Left renal pelvis (tissue), 4 donors: Measurements from ENCODE around the gene SRRT. TPM values are rescaled to one million over a fixed set of nuclear protein-coding genes. Genes with fewer than 3 reads are reported as not detected.

Experiments used
- DNase-seq, 4 donors: peaks; one replicate each; pipeline ENCODE4 v3.0.0-alpha.2; 2013; ENCODE audit warnings: low read depth in 4 of 4, low spot score in 3 of 4
- polyA plus RNA-seq, 4 donors: library from polyadenylated mRNA; unstranded; fragments of 120-200 nt; gene quantifications; one replicate each; pipeline ENCODE4 v1.2.1, GENCODE V29; 2013; ENCODE audit not compliant: insufficient read length in 4 of 4

The SRRT gene
- polyA plus RNA-seq, result 100 to 1,000 TPM; 132 to 208 (median 160) TPM

GRCh38 chr7:100874577-100875355 is at the start of gene SRRT:
SRRT (plus strand) TSS chr7:100875103; CDS start chr7:100875591, 488 bp downstream.
- DNase-seq, result peak; percentile 95 to 97 (median 96)

DNA sequence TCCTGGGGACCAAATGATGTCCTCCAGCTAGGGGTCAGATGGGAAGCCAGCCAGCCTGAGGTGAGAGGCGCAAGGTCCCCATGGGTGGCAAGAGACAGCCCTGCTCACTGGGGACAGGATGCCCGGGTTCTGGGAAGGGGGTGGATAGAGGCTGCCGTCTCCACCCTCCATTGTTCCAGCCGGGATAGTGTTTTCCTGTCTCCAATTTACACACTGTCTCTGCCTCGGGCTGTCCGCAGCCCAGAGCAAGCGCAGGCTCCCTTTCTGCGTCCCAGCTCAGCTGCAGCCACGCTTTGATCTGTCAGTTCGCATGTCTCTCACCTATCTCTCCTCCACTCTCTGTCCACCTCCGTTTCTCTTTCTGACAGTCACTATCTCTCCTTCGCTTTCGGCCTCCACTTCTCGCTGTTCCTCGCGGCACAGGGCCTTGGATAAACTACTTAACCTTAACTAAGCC is 49.7 kb upstream of the SRRT start:
- no peak for DNase-seq

- DNase-seq, result peak in 1 of 4 donors; percentile 12
Observed at GRCh38 chr7:100825751-100826513, 49.0 kb upstream of the SRRT start.

- peak in 1 of 4 donors; percentile 12 for DNase-seq
Observed at GRCh38 chr7:100826514-100827329, 48.2 kb upstream of the SRRT start.

DNA sequence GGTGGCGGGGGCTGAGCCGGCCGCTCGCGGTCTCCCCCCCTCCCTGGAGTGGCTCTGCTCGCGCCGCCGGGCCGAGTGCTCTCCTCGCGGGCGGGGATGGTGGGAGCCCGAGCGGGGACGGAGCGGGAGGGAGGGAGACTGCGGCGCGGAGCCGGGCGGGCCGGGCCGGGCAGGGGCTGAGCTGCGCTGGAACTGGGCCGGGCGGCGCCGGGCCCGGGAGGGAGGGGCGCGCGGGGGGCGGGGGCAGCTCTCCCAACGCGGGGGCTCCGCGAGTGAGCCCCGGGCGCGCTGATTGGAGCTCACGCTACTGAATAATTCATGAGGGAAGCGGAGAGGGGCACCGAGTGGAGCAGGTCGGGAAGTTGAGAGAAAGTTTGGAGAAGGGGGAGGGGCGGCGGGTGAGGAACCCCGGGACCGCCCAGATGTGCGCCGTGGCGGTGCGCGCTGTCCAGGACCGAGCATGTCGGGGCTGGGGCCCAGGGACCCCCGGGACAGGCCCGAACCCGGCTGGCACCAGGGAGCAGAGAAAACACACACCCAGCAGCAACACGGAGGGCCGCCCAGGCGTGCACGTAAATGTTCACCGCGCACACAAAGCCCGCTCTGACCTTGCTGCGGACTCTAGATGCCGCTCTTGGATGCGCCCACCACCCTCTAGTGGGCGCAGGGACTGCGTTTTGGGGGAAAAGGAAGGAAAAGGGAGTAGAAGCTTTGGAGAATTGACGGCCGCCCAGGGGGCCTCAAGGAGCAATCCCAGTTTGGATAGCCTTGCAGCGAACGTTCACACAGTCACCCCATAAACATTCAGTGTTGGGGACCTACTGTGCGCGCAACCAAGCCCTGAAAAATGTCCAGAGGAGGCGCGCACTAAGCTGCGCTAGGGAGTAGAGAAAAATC is 47.3 kb upstream of the SRRT start, which contains the start of gene EPHB4:
Gene EPHB4, minus strand, starts transcription at position 194 of the 897 bp plus-strand sequence. CDS start 493 bp downstream, outside the sequence.
- peak; percentile 80 to 88 (median 82) for DNase-seq

DNA sequence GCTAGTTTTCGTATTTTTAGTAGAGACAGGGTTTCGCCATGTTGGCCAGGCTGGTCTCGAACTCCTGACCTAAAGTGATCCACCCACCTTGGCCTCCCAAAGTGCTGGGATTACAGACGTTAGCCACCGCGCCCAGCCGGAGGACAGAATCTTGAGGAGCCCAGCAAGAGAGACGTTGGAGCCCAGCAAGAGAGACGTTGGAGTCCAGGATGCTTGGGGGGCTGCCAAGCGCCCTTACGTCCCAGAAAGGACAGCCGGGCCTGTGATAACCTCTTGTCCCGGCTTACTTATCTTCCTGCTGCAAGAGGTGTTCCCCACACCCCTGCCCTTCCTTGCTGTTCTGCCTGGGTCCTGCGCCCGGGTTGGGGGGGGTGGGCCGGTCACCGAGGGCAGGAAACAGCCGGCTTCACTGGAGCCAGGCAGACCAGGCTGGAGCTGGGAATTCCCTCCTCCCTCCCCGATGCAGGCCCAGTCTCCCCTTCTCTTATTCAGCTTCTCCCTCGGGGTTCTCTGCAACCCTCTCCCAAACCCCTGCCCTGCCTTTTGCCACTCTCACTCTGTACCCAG is 45.7 kb upstream of the SRRT start:
- peak in 1 of 4 donors; percentile 29 for DNase-seq

DNA sequence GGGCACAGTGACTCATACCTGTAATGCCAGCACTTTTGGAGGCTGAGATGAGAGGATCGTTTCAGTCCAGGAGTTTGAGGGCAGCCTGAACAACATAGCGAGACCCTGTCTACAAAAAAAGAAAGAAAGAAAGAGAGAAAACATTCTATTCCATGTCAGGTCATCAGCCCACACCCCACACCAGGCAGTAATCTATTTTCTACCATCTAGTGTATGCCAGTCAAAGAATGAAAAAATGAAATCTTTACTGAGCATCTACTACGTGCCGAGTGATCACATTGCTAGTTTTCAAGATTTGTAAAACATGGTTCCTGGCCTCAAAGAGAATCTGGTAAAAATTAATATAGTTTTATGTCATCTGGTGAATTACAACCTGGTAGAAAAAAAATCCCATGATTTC is 44.5 kb upstream of the SRRT start:
- no peak for DNase-seq

DNA sequence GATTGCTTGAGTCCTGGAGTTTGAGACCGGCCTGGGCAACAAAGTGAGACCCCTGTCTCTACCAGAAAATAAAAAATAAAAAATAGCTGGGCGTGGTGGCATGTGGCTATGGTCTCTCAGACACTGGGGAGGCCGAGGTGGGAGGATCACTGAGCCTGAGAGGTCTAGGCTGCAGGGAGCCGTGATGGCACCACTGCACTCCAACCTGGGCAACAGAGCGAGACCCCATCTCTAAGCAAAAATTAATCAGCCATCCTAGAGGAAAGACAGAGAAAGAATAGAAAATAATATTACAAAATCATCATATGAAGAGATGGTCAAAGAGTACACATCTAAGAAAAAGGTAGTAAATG is 42.6 kb upstream of the SRRT start:
- no peak for DNase-seq

DNA sequence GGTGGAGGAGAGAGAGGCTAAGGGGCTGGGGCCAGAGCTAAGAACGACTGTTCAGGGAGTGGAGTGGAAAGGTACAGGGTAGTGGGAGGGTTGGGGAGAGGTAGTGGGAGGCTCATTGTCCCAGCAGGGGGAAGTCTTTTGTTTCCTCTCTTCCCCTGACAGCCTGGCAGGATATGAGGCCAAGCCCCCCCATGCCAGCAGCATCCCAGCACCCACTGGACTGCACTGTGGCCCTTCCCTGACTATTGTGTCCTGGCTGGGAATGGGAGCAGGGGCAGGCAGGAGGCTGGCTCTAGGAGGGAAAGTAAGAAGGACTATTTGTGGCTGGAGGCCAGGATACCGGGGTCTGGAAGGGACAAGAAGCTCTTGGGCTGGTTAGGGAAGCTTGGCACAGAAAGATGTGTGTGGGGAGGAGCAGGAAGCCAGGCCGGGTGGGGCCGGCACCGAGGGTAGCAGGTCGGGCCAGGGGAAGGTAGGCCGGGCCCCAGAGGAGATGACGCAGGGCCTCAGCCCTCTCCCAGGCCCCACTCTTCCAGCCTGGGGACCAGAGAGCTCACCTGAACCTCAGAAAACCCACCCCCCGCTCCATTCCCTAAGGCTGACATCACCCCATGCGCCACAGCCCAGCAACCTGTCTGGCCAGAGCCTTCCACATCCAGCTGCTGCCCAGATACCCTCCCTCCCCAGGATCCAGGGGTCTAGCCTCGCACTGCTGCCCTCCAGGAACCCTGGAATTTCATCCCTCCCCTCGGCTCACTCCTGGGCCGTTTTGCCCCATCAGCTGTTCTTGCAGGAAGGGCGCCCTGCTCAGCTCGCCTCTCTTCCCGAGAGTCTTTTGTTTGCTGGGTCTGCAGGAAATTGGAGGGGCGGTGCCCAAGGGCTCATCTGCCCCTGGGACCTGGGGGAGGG is 38.7 kb upstream of the SRRT start:
- peak in 2 of 4 donors; percentile 48 to 62 for DNase-seq

- DNase-seq, result peak in 1 of 4 donors; percentile 8
Observed at GRCh38 chr7:100836812-100837098, 38.1 kb upstream of the SRRT start.

DNA sequence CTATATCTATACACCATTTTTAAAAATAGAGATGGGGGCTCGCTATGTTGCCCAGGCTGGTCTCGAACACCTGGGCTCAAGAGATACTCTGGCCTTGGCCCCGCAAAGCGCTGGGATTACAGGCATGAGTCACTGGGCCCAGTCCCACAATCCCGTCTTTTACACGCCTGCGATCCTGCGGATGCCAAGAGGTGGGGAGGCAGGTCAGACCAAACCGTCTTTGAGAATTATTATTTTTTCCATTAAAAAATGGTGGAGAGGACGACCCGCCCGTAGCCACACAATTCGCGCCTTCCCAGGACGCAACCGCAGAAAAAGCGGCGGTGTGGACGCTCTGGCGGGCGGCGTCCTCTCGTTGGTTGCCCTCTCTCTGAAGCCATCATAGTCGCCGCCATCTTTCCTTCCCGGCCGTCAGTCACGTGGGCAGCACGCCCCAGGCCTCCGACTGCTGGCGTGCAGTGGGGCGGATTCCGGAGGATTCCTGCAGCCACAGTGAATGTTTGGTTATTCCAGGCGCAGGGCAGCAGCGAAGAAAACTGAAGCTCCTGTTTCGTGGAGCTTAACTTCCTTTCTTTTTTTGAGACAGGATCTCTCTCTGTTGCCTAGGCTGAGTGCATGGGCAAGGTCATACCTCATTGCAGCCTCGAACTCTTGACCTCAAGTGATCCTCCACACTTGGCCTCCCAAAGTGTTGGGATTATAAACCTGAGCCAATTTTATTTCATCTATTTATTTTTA is 37.6 kb upstream of the SRRT start:
- peak; percentile 80 to 89 (median 84) for DNase-seq

GRCh38 chr7:100839361-100839760 is 35.5 kb upstream of the SRRT start:
- no peak for DNase-seq

DNA sequence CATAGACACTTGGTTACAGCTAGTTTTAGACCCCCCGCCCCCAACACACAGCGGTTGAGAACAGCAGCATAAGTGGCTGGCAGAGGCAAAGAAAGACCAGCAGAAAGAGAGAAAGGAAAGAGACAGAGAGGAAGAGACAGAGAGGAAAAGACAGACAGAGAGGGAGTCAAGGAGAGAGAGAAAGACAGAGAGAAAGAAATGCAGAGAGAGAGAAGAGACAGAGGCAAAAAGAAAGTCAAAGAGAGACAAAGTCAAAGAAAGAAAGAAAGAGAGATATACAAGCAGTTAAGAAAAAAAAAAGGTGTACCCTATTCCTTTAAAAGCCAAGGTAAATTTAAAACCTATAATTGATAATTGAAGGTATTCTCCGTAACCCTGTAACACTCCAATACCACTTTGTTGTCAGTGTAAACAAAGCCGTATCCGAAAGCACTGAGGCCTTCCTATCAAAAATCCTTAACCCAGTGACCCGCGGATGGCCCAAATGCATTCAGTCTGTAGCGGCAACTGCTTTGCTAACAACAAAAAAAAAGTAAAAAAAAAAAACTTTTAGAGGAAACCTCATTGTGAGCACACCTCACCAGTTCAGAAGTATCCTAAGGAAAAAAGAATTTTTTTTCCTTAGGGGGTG is 34.3 kb upstream of the SRRT start:
- no peak for DNase-seq

DNA sequence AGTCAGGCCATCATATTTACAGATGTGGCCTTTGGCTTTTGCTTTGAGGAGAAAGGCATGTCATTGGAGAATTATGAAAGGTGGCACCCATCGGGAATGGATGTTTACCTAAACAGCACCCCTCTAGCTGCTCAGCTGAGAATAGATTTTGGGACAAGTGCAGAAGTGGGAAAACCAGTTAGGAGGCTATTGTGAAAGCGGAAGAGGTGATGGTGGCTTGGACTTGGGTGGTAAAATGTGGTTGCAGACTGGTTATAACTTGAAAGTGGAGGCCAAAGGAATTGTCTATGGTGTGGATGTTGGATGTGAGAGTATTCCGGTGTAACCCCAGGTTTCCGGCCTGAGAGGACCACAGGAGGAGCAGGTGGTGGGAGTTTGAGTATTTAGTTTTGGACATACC is 27.5 kb upstream of the SRRT start:
- no peak for DNase-seq

- DNase-seq, result peak in 1 of 4 donors; percentile 73
Observed at GRCh38 chr7:100852048-100852872, 22.6 kb upstream of the SRRT start, which contains the start of gene SLC12A9. SLC12A9 (plus strand) TSS chr7:100852713; CDS start chr7:100854198, 1,485 bp downstream.

DNA sequence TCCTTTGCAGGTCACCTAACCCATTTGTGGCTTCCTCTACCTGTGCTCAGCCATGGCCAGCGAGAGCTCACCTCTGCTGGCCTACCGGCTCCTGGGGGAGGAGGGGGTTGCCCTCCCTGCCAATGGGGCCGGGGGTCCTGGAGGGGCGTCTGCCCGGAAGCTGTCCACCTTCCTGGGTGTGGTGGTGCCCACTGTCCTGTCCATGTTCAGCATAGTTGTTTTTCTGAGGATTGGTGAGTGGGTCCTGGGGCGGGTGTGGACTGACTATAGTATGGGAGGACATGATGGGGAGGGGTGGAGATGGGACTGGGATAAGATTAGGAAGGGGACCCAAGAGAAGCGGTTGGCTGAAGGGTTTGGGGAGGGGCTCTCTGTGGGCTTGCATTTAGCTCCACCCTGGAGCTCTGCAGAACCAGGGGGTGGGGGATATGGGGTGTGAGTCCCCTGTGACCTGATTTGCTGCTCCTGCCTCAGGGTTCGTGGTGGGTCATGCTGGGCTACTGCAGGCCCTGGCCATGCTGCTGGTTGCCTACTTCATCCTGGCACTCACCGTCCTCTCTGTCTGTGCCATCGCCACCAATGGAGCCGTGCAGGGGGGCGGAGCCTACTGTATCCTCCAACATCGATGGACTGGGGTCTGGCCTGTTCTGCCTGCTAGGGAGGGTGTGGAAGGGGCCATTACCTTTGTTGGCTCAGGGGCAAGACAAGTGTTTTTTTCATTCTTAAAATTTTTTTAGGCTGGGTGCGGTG is 20.6 kb upstream of the SRRT start:
- no peak for DNase-seq
